ENCODE measurements around the gene SMARCAL1. TPM values are rescaled to one million over a fixed set of nuclear protein-coding genes. Genes with fewer than 3 reads are reported as not detected.

SMARCAL1 gene
- total and polyA plus RNA-seq, 9 of the 15 experiments (the other 6 are each of a cell fraction or from before 2014, with no cell fraction given): 8.2 to 27.9 (median 12.4) TPM

DNA sequence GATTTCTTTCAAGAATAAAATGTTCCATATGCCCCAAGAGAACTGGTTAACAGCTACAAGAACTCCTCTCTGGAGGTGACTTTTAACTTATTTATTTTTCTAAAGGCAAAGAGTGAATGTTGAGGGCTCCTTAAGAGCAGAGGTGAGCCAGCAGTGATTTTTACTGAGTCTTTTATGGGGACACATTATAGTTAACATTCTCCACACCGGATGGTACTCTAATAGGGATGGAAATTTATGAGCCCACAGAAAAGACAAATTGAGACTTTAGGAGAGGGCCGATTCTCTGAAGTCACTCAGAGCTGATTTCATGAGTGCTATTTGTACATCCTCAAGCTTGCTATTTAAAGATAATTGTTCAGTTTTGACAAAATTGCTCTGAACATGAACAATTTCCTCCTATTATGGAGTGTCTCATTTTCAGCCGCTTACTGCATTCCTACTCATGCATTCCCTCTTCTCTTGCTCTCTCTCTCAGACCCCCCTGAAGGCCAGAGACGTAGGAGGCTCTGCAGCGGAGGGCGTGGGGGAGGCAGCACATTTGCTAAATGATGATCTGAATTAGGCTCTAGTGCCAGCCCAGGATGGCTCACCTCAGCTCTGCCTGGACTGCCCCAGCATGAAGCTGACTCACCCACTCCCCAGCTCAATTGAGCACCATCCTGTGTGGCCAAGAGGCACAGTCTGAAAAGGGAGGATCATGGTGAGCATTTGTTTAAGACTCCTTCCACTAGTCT lies 80.5 kb downstream of the SMARCAL1 start:
- no peak overlapping the region for H2AFZ ChIP-seq (ENCODE audit: low read depth, low read length)
- CTCF ChIA-PET (ENCODE audit: low intra/inter-chr PET ratio): no interaction called here
- intact Hi-C loops (cut with micrococcal nuclease): no loop called here
- H3K4me1 ChIP-seq (replicated peaks in 1 of 2; ENCODE audit: control insufficient read depth in 2 of 2, insufficient read depth in 2 of 2, low read length in 2 of 2): no peaks in the 10 kb centered on the region; a peak in 3 of 5 replicates
- no peak for TF ChIP-seq MCM2 (IDR thresholded peaks at IDR 0.05; ENCODE audit: low read depth)
- TF ChIP-seq BCLAF1 (IDR thresholded peaks at IDR 0.05; ENCODE audit: borderline replicate concordance in 1 of 2, control insufficient read depth in 1 of 2, low read depth in 2 of 2, low read length in 1 of 2): no peak
- no peak for TF ChIP-seq MEIS2 (IDR thresholded peaks at IDR 0.05; ENCODE audit: partially characterized antibody)
- no peak for TF ChIP-seq RBFOX2 (IDR thresholded peaks at IDR 0.05; ENCODE audit: low read depth, low read length)
- TF ChIP-seq NFATC3 (IDR thresholded peaks at IDR 0.05): no peak
- TF ChIP-seq DPF2 (IDR thresholded peaks at IDR 0.05): no peak
- TF ChIP-seq, protein P1, sequence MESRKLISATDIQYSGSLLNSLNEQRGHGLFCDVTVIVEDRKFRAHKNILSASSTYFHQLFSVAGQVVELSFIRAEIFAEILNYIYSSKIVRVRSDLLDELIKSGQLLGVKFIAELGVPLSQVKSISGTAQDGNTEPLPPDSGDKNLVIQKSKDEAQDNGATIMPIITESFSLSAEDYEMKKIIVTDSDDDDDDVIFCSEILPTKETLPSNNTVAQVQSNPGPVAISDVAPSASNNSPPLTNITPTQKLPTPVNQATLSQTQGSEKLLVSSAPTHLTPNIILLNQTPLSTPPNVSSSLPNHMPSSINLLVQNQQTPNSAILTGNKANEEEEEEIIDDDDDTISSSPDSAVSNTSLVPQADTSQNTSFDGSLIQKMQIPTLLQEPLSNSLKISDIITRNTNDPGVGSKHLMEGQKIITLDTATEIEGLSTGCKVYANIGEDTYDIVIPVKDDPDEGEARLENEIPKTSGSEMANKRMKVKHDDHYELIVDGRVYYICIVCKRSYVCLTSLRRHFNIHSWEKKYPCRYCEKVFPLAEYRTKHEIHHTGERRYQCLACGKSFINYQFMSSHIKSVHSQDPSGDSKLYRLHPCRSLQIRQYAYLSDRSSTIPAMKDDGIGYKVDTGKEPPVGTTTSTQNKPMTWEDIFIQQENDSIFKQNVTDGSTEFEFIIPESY (CRISPR knock-in tag; IDR thresholded peaks at IDR 0.05): no peak
- no peak for TF ChIP-seq ZNF76 (CRISPR knock-in tag; IDR thresholded peaks at IDR 0.05; ENCODE audit: borderline replicate concordance)
- no peak for TF ChIP-seq ETV6 (IDR thresholded peaks at IDR 0.05; ENCODE audit: borderline replicate concordance in 1 of 2, low read depth in 2 of 2, low read length in 1 of 2)
- TF ChIP-seq ETV6 (CRISPR knock-in tag; IDR thresholded peaks at IDR 0.05; ENCODE audit: borderline replicate concordance): no peak
- no peak for TF ChIP-seq CHCHD3 (CRISPR knock-in tag; IDR thresholded peaks at IDR 0.05)
- TF ChIP-seq SOX6 (IDR thresholded peaks at IDR 0.05): no peak
- TF ChIP-seq RFX5 (IDR thresholded peaks at IDR 0.05; ENCODE audit: low read depth, low read length): no peak
- TF ChIP-seq ZC3H11A (IDR thresholded peaks at IDR 0.05; ENCODE audit: low read depth, low read length): no peak
- TF ChIP-seq GATAD2A (IDR thresholded peaks at IDR 0.05): no peak
- no peak for TF ChIP-seq MTA3 (IDR thresholded peaks at IDR 0.05; ENCODE audit: borderline replicate concordance)
- TF ChIP-seq ILF3 (IDR thresholded peaks at IDR 0.05; ENCODE audit: borderline replicate concordance): no peak
- peaks cover 7% of the 10 kb centered on the region; the same call in 2 of the 3 replicates for H3K79me2 ChIP-seq (ENCODE audit: control insufficient read depth, insufficient read depth, low read length)
- no peaks in the 10 kb centered on the region for H3K9me1 ChIP-seq (ENCODE audit: control insufficient read depth, insufficient read depth, low read length)
- H3K36me3 ChIP-seq (ENCODE audit: control insufficient read depth, insufficient read depth, low read length): no peaks in the 10 kb centered on the region
- H3K27ac ChIP-seq (ENCODE audit: extremely low read depth, low read depth, low read length): no peak overlapping the region
- no peaks in the 10 kb centered on the region for H3K27me3 ChIP-seq (ENCODE audit: control insufficient read depth in 2 of 2, insufficient read depth in 2 of 2, low read length in 2 of 2)
- H3K9ac ChIP-seq (ENCODE audit: insufficient read depth in 1 of 2, low read depth in 2 of 2, low read length in 2 of 2): no peak overlapping the region; a peak in 1 of 4 replicates
- no peaks in the 10 kb centered on the region for H3K9me3 ChIP-seq (replicated peaks; ENCODE audit: control insufficient read depth, insufficient read depth, low read depth, low read length)
- DNase-seq (ENCODE audit: extremely low read depth in 1 of 4, low spot score in 3 of 4): no peak
- no peaks in the 10 kb centered on the region for H4K20me1 ChIP-seq (replicated peaks; ENCODE audit: control insufficient read depth, insufficient read depth, low read length)
- in situ Hi-C loops (cut with MboI): no loop called here
- ATAC-seq: no peak; the same call in 2 of the 3 replicates
- no peak for FAIRE-seq
- BruUV-seq (replicated peaks): no TSS peak
- POLR2A ChIA-PET: interaction anchor here (0.6 to 1.5 kb wide), 3 partner anchors 14 to 906 kb away, joined by 3 to 5 read pairs (median 3); no protein-coding TSS in a partner anchor
- 48% methylated on average over 5 of the region's 6 CpGs for WGBS (ENCODE audit: insufficient coverage, low coverage, missing lambda C conversion rate)
- no peak overlapping the region for H3K4me3 ChIP-seq
- H3K4me2 ChIP-seq (ENCODE audit: insufficient read depth, low read length): no peak overlapping the region

Measured in K562 (cell line).